ENCODE data around the gene TSPAN19. TPM values are rescaled to one million over a fixed set of nuclear protein-coding genes. Genes with fewer than 3 reads are reported as not detected.

Gene TSPAN19
- total RNA-seq, 4 donors from 2014 or later, result 0.17 to 0.49 TPM; not detected in 2

- TF ChIP-seq CTCF (IDR thresholded peaks at IDR 0.05; ENCODE audit: low read depth), result no peak
Measured at GRCh38 chr12:84986117-84986516, 50.0 kb downstream of the TSPAN19 start.

GRCh38 chr12:84983289-84983688 is 52.8 kb downstream of the TSPAN19 start:
- TF ChIP-seq CTCF (IDR thresholded peaks at IDR 0.05; ENCODE audit: low read depth), result no peak

GRCh38 chr12:84982888-84983287 is 53.2 kb downstream of the TSPAN19 start:
- TF ChIP-seq CTCF (IDR thresholded peaks at IDR 0.05; ENCODE audit: low read depth), result no peak

GRCh38 chr12:84978921-84979320 is 57.2 kb downstream of the TSPAN19 start:
- TF ChIP-seq CTCF (IDR thresholded peaks at IDR 0.05; ENCODE audit: low read depth), result no peak

DNA sequence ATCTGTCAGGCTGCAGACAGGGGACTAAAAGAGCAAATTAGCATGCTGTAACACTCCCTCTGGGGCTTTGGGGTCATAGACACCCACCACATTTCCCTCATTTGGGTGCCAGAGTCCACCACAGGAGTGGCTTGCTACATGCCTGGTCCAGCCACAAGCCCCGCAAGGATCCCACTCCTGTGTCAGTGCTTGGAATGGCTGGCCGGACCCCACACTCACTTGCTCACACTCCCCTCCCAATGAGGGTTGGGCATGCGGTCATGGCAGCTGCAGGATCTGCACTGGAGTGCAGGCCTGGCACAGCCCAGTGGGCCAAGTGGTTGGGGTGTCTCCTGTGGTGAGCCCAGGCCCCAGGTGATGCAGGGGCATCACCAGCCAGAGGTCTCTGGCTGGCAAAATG is 59.9 kb downstream of the TSPAN19 start:
- TF ChIP-seq CTCF (IDR thresholded peaks at IDR 0.05; ENCODE audit: low read depth), result no peak

DNA sequence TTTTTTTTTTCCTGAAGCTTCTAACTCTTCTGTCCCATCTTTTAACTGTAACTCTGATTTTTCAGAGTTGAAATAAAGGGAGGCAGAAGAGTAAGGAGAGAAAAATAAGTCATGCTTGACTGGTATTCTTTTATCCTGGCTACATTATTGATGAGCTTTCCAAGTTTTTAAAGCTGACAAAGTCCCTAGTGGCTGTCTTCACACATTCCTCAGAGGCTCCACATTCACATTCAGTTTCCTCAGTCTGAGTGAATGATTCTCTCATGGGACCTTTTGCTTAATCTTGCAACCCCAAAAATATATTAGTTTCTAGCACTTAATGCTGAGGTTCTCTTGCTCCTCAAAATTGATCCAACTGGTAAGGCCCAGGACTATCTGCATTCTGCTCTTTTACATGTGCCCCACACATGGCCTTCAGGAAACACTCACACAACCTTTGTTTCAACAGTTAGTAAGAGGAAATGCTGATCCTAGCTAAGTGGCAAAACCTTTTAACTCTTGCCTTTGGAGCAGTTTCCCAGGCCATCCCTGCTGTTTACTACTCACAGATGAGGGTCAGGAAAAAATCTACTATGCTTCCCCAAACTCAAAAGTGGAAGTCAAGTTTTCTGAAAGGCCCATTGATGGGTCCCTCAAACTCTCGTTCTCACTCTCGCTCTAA is 61.8 kb downstream of the TSPAN19 start:
- TF ChIP-seq CTCF (IDR thresholded peaks at IDR 0.05; ENCODE audit: low read depth), result no peak

DNA sequence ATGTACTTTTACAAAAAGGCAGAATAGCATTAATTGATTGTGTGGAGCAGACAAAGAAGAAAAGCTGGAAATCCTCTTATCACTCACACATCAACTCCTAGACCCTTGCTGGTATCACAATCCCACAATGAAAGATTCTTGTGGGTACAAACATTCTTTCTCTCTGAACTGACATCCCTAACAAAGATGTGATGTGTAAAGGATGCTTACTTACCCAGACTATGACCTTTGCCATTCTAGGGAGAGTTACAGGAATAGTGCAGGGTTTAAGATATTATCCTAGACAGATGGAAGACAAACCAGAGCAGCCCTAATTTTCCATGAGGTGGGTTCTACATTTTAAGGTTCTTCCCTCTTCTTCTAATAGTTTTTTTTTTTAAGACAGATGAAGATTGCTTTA is 63.1 kb downstream of the TSPAN19 start:
- no peak for TF ChIP-seq CTCF (IDR thresholded peaks at IDR 0.05; ENCODE audit: low read depth)
